HG02973 (cell line): Measurements from ENCODE around the gene HYAL1.

Experiments
- ATAC-seq: cut with Tn5 transposase; IDR thresholded peaks from one replicate; pipeline ENCODE4 v1.9.1; 2021; ENCODE audit warnings: moderate library complexity; ENCODE audit not compliant: unreplicated experiment

HYAL1 gene

GRCh38 chr3:50336452-50337174 lies 33.2 kb upstream of the HYAL1 start:
- ATAC-seq, result peak; percentile 32

GRCh38 chr3:50334339-50335075 lies 31.1 kb upstream of the HYAL1 start:
- ATAC-seq, result no peak

- no peak for ATAC-seq
Measured at GRCh38 chr3:50333744-50334328, 30.5 kb upstream of the HYAL1 start.

- no peak for ATAC-seq
Measured at GRCh38 chr3:50331364-50331907, 28.1 kb upstream of the HYAL1 start.

- no peak for ATAC-seq
Measured at GRCh38 chr3:50330330-50330729, 27.0 kb upstream of the HYAL1 start.

GRCh38 chr3:50327943-50328691 lies 24.7 kb upstream of the HYAL1 start, which contains the start of gene TUSC2:
TUSC2 (minus strand) TSS chr3:50328223; CDS start chr3:50328099, 124 bp downstream.
- ATAC-seq, result peak; percentile 75

GRCh38 chr3:50327129-50327528 lies 23.8 kb upstream of the HYAL1 start:
- no peak for ATAC-seq

- no peak for ATAC-seq
Measured at GRCh38 chr3:50326182-50326541, 22.8 kb upstream of the HYAL1 start.

GRCh38 chr3:50325497-50326181 lies 22.3 kb upstream of the HYAL1 start:
- ATAC-seq, result no peak

GRCh38 chr3:50325113-50325480 lies 21.7 kb upstream of the HYAL1 start:
- no peak for ATAC-seq

- ATAC-seq, result no peak
Measured at GRCh38 chr3:50324351-50325112, 21.2 kb upstream of the HYAL1 start.

GRCh38 chr3:50323614-50324199 lies 20.3 kb upstream of the HYAL1 start:
- no peak for ATAC-seq

- ATAC-seq, result no peak
Measured at GRCh38 chr3:50323092-50323600, 19.8 kb upstream of the HYAL1 start.

- ATAC-seq, result no peak
Measured at GRCh38 chr3:50322386-50323091, 19.2 kb upstream of the HYAL1 start, which contains the start of gene HYAL2. HYAL2 (minus strand) TSS chr3:50322745; CDS start chr3:50320489, 2,256 bp downstream.

GRCh38 chr3:50322115-50322385 lies 18.7 kb upstream of the HYAL1 start:
- ATAC-seq, result no peak

- ATAC-seq, result peak; percentile 72
Measured at GRCh38 chr3:50321336-50322114, 18.2 kb upstream of the HYAL1 start.

- ATAC-seq, result peak; percentile 36
Measured at GRCh38 chr3:50320853-50321335, 17.5 kb upstream of the HYAL1 start.
